ENCODE measurements around the gene OPCML.

OPCML gene

DNA sequence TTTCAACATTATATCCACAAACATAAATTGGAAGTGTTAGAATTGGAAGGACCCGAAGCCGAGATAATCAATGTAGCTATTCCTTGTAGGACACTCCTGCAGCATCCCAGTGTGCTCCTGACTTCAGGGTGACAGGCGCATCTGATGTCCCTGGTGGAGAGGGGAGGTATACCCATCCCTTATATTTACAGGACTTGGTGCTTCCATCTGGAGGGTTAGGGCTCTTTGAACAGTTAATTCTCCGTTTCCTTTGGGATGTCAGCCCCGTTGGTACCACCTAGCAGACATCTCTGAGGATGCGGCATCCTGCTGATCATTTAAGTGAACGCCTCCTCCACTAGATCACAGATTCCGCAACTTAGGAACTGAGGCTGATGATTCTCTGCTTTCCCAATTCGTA, 451.3 kb downstream of the OPCML start:
- Histone ChIP-seq H3K4me3 (ENCODE audit: low read length) (no peak overlapping the region), H3K79me2 (ENCODE audit: control insufficient read depth, low read length) (no peaks in the 10 kb centered on the region), H3K4me1 (ENCODE audit: control insufficient read depth, low read length) (no peaks in the 10 kb centered on the region), H3F3A (ENCODE audit: control insufficient read depth, insufficient read depth) (no peaks in the 10 kb centered on the region), H3K9me3 (ENCODE audit: control insufficient read depth, insufficient read depth, low read length) (no peaks in the 10 kb centered on the region), H3K36me3 (ENCODE audit: control insufficient read depth, low read length) (no peaks in the 10 kb centered on the region), H3K27ac (ENCODE audit: low read depth, low read length) (no peak overlapping the region), H3K9me2 (replicated peaks; ENCODE audit: control insufficient read depth, low read length) (no peaks in the 10 kb centered on the region), H3K4me2 (ENCODE audit: low read length) (no peak overlapping the region), H3K27me3 (ENCODE audit: control insufficient read depth, low read length) (no peaks in the 10 kb centered on the region), H4K20me1 (ENCODE audit: control insufficient read depth, insufficient read depth, low read depth, low read length) (no peaks in the 10 kb centered on the region)
- TF ChIP-seq, protein P1, sequence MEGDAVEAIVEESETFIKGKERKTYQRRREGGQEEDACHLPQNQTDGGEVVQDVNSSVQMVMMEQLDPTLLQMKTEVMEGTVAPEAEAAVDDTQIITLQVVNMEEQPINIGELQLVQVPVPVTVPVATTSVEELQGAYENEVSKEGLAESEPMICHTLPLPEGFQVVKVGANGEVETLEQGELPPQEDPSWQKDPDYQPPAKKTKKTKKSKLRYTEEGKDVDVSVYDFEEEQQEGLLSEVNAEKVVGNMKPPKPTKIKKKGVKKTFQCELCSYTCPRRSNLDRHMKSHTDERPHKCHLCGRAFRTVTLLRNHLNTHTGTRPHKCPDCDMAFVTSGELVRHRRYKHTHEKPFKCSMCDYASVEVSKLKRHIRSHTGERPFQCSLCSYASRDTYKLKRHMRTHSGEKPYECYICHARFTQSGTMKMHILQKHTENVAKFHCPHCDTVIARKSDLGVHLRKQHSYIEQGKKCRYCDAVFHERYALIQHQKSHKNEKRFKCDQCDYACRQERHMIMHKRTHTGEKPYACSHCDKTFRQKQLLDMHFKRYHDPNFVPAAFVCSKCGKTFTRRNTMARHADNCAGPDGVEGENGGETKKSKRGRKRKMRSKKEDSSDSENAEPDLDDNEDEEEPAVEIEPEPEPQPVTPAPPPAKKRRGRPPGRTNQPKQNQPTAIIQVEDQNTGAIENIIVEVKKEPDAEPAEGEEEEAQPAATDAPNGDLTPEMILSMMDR (IDR thresholded peaks at IDR 0.05; ENCODE audit: low read depth, low read length, poor library complexity, severe bottlenecking), result no peak
- no peak for TF ChIP-seq EZH2phosphoT487 (IDR thresholded peaks at IDR 0.05; ENCODE audit: borderline replicate concordance, low read length)

DNA sequence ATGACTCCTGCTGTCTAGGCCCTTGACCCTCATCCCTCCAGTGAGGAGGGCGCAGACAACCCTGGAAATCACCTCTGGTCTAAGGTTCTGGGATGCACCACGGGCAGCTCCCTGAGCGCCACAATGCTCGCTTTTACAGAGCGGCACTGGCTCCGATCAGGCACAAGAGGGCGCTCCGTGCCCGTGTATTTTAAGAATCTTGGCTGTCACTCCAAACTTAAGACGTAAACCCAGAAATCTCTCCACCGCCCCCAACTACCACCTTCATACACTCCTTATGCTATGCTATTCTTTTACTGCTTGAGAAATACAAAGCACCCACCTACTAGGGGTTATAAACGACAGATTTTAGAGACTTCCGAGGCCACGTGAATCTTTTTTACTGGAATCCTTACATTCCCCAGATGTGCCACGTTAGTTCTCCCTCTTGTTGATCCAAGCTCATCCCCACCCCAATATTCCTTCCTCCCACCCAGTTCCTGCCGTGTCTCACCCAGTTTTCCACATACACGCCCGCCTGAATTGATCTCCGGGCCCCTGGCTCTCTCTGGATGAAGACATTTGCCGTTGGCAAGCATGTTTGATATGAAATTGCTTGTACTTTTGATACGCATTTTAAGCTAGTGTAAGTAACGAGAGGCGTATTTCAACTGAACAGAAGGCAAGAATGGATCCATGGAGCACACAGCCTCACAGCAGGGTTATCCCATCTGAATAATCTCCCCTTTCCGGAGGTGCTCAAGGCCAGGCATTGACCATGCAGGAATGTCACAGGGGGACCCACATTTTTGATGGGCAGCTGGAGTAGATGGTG, 453.5 kb downstream of the OPCML start:
- Histone ChIP-seq H3K27ac (ENCODE audit: low read depth, low read length) (no peak overlapping the region), H4K20me1 (ENCODE audit: control insufficient read depth, insufficient read depth, low read depth, low read length) (no peaks in the 10 kb centered on the region), H3K4me1 (ENCODE audit: control insufficient read depth, low read length) (no peaks in the 10 kb centered on the region), H3F3A (ENCODE audit: control insufficient read depth, insufficient read depth) (no peaks in the 10 kb centered on the region), H3K4me2 (ENCODE audit: low read length) (no peak overlapping the region), H3K79me2 (ENCODE audit: control insufficient read depth, low read length) (no peaks in the 10 kb centered on the region), H3K4me3 (ENCODE audit: low read length) (no peak overlapping the region), H3K27me3 (ENCODE audit: control insufficient read depth, low read length) (no peaks in the 10 kb centered on the region), H3K36me3 (ENCODE audit: control insufficient read depth, low read length) (no peaks in the 10 kb centered on the region), H3K9me2 (replicated peaks; ENCODE audit: control insufficient read depth, low read length) (no peaks in the 10 kb centered on the region), H3K9me3 (ENCODE audit: control insufficient read depth, insufficient read depth, low read length) (no peaks in the 10 kb centered on the region)
- no peak for TF ChIP-seq EZH2phosphoT487 (IDR thresholded peaks at IDR 0.05; ENCODE audit: borderline replicate concordance, low read length)
- TF ChIP-seq, protein P1 (IDR thresholded peaks at IDR 0.05; ENCODE audit: low read depth, low read length, poor library complexity, severe bottlenecking), result peak; percentile 89

- no peaks in the 10 kb centered on the region for H3K9me2 ChIP-seq (replicated peaks; ENCODE audit: control insufficient read depth, low read length)
- H3K4me2 ChIP-seq (ENCODE audit: low read length), result no peak overlapping the region
- H3K9me3 ChIP-seq (ENCODE audit: control insufficient read depth, insufficient read depth, low read length), result no peaks in the 10 kb centered on the region
- no peak overlapping the region for H3K27ac ChIP-seq (ENCODE audit: low read depth, low read length)
- no peaks in the 10 kb centered on the region for H4K20me1 ChIP-seq (ENCODE audit: control insufficient read depth, insufficient read depth, low read depth, low read length)
- H3K27me3 ChIP-seq (ENCODE audit: control insufficient read depth, low read length), result no peaks in the 10 kb centered on the region
- no peaks in the 10 kb centered on the region for H3K4me1 ChIP-seq (ENCODE audit: control insufficient read depth, low read length)
- no peak overlapping the region for H3K4me3 ChIP-seq (ENCODE audit: low read length)
- TF ChIP-seq EZH2phosphoT487 (IDR thresholded peaks at IDR 0.05; ENCODE audit: borderline replicate concordance, low read length), result no peak
- TF ChIP-seq, protein P1 (IDR thresholded peaks at IDR 0.05; ENCODE audit: low read depth, low read length, poor library complexity, severe bottlenecking), result no peak
- H3K79me2 ChIP-seq (ENCODE audit: control insufficient read depth, low read length), result no peaks in the 10 kb centered on the region
- no peaks in the 10 kb centered on the region for H3K36me3 ChIP-seq (ENCODE audit: control insufficient read depth, low read length)
- no peaks in the 10 kb centered on the region for H3F3A ChIP-seq (ENCODE audit: control insufficient read depth, insufficient read depth)
Measured at GRCh38 chr11:133078012-133078411, 454.3 kb downstream of the OPCML start.

Measured in DOHH2 (cell line).